ENCODE data around the gene PARP14.

DNA sequence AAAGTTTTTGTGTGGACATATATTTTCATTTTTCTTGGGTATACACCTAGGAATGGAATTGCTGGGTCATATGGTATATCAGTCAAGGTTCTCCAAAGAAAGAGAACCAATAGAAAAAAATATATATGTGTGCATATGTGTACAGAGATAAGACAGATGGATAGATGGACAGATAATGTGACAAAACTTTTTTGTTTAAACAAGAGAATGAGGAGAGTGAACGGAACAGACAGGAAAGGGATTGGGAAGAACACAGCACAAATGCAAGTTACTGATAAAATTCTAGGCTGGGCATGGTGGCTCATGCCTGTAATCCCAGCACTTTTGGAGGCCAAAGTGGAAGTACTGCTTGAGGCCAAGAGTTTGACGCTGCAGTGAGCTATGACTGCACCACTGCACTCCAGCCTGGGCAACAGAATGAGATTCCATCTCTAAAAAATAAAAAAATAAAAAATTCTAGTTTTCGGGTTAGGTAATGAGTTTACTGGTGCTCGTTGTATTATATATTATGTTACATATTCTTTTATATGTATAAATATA lies 63.0 kb downstream of the PARP14 start:
- TF ChIP-seq, protein P1, sequence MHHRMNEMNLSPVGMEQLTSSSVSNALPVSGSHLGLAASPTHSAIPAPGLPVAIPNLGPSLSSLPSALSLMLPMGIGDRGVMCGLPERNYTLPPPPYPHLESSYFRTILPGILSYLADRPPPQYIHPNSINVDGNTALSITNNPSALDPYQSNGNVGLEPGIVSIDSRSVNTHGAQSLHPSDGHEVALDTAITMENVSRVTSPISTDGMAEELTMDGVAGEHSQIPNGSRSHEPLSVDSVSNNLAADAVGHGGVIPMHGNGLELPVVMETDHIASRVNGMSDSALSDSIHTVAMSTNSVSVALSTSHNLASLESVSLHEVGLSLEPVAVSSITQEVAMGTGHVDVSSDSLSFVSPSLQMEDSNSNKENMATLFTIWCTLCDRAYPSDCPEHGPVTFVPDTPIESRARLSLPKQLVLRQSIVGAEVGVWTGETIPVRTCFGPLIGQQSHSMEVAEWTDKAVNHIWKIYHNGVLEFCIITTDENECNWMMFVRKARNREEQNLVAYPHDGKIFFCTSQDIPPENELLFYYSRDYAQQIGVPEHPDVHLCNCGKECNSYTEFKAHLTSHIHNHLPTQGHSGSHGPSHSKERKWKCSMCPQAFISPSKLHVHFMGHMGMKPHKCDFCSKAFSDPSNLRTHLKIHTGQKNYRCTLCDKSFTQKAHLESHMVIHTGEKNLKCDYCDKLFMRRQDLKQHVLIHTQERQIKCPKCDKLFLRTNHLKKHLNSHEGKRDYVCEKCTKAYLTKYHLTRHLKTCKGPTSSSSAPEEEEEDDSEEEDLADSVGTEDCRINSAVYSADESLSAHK (tag by site-specific recombination; IDR thresholded peaks at IDR 0.05) = no peak
- TF ChIP-seq, protein P2, sequence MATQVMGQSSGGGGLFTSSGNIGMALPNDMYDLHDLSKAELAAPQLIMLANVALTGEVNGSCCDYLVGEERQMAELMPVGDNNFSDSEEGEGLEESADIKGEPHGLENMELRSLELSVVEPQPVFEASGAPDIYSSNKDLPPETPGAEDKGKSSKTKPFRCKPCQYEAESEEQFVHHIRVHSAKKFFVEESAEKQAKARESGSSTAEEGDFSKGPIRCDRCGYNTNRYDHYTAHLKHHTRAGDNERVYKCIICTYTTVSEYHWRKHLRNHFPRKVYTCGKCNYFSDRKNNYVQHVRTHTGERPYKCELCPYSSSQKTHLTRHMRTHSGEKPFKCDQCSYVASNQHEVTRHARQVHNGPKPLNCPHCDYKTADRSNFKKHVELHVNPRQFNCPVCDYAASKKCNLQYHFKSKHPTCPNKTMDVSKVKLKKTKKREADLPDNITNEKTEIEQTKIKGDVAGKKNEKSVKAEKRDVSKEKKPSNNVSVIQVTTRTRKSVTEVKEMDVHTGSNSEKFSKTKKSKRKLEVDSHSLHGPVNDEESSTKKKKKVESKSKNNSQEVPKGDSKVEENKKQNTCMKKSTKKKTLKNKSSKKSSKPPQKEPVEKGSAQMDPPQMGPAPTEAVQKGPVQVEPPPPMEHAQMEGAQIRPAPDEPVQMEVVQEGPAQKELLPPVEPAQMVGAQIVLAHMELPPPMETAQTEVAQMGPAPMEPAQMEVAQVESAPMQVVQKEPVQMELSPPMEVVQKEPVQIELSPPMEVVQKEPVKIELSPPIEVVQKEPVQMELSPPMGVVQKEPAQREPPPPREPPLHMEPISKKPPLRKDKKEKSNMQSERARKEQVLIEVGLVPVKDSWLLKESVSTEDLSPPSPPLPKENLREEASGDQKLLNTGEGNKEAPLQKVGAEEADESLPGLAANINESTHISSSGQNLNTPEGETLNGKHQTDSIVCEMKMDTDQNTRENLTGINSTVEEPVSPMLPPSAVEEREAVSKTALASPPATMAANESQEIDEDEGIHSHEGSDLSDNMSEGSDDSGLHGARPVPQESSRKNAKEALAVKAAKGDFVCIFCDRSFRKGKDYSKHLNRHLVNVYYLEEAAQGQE (tag by site-specific recombination; IDR thresholded peaks at IDR 0.05) = no peak
- TF ChIP-seq ZNF530 (tag by site-specific recombination; IDR thresholded peaks at IDR 0.05; ENCODE audit: low read depth) = no peak
- TF ChIP-seq, protein P3, sequence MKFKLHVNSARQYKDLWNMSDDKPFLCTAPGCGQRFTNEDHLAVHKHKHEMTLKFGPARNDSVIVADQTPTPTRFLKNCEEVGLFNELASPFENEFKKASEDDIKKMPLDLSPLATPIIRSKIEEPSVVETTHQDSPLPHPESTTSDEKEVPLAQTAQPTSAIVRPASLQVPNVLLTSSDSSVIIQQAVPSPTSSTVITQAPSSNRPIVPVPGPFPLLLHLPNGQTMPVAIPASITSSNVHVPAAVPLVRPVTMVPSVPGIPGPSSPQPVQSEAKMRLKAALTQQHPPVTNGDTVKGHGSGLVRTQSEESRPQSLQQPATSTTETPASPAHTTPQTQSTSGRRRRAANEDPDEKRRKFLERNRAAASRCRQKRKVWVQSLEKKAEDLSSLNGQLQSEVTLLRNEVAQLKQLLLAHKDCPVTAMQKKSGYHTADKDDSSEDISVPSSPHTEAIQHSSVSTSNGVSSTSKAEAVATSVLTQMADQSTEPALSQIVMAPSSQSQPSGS (tag by site-specific recombination; IDR thresholded peaks at IDR 0.05; ENCODE audit: low read depth) = no peak
- no peak for TF ChIP-seq CTCF (tag by site-specific recombination; IDR thresholded peaks at IDR 0.05)
- TF ChIP-seq ZNF274 (IDR thresholded peaks at IDR 0.05; ENCODE audit: low read length) = no peak
- no peak for TF ChIP-seq ZNF274 (tag by site-specific recombination; IDR thresholded peaks at IDR 0.05; ENCODE audit: borderline replicate concordance)
